ENCODE measurements around the gene GLYR1.

GRCh38 chr16:4866586-4866985 is 19.5 kb upstream of the GLYR1 start:
- TF ChIP-seq RAD21 (conservative IDR thresholded peaks at IDR 0.05): no peak
- no peak for TF ChIP-seq CTCF (IDR thresholded peaks at IDR 0.05; ENCODE audit: poor library complexity, severe bottlenecking)
- no peak for TF ChIP-seq EZH2 (IDR thresholded peaks at IDR 0.05; ENCODE audit: borderline replicate concordance, insufficient read depth, low read length, poor library complexity, severe bottlenecking)
- TF ChIP-seq EP300 (conservative IDR thresholded peaks at IDR 0.05; ENCODE audit: poor library complexity, severe bottlenecking): no peak
- no peak for TF ChIP-seq SMC3 (conservative IDR thresholded peaks at IDR 0.05; ENCODE audit: poor library complexity)
- TF ChIP-seq REST (IDR thresholded peaks at IDR 0.05; ENCODE audit: borderline replicate concordance): no peak
- TF ChIP-seq POLR2AphosphoS5 (IDR thresholded peaks at IDR 0.05): no peak
- TF ChIP-seq TAF1 (IDR thresholded peaks at IDR 0.05; ENCODE audit: low read depth): no peak
- no peak for TF ChIP-seq MXI1 (conservative IDR thresholded peaks at IDR 0.05; ENCODE audit: poor library complexity, severe bottlenecking)

Measured in neural cell (in vitro differentiated cells).